D721Med (cell line): ENCODE results near the gene IKZF3.

Source experiments
- DNase-seq: peaks from one replicate; pipeline ENCODE4 v3.0.0; 2011; ENCODE audit warnings: low spot score; ENCODE audit not compliant: insufficient read length
- FAIRE-seq: peaks from 2 replicates; lab custom pipeline; 2011; peaks lifted over from hg19 to GRCh38; lab: Jason Lieb, UNC
- TF ChIP-seq, protein P1 (sequence below): IDR thresholded peaks from 2 replicates; pipeline ENCODE4 v1.5.1; 2012; ENCODE audit warnings: mild to moderate bottlenecking, control low read depth; ENCODE audit not compliant: insufficient read depth; ENCODE audit errors: missing control alignments

The IKZF3 gene

GRCh38 chr17:39754958-39755553 lies 109.1 kb downstream of the IKZF3 start:
- FAIRE-seq (no peak), DNase-seq (no peak)
- TF ChIP-seq, protein P1, sequence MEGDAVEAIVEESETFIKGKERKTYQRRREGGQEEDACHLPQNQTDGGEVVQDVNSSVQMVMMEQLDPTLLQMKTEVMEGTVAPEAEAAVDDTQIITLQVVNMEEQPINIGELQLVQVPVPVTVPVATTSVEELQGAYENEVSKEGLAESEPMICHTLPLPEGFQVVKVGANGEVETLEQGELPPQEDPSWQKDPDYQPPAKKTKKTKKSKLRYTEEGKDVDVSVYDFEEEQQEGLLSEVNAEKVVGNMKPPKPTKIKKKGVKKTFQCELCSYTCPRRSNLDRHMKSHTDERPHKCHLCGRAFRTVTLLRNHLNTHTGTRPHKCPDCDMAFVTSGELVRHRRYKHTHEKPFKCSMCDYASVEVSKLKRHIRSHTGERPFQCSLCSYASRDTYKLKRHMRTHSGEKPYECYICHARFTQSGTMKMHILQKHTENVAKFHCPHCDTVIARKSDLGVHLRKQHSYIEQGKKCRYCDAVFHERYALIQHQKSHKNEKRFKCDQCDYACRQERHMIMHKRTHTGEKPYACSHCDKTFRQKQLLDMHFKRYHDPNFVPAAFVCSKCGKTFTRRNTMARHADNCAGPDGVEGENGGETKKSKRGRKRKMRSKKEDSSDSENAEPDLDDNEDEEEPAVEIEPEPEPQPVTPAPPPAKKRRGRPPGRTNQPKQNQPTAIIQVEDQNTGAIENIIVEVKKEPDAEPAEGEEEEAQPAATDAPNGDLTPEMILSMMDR: no peak

- TF ChIP-seq, protein P1: peak; percentile 93
- DNase-seq: peak; percentile 94
- no peak for FAIRE-seq
Observed at GRCh38 chr17:39754161-39754957, 109.8 kb downstream of the IKZF3 start.

DNA sequence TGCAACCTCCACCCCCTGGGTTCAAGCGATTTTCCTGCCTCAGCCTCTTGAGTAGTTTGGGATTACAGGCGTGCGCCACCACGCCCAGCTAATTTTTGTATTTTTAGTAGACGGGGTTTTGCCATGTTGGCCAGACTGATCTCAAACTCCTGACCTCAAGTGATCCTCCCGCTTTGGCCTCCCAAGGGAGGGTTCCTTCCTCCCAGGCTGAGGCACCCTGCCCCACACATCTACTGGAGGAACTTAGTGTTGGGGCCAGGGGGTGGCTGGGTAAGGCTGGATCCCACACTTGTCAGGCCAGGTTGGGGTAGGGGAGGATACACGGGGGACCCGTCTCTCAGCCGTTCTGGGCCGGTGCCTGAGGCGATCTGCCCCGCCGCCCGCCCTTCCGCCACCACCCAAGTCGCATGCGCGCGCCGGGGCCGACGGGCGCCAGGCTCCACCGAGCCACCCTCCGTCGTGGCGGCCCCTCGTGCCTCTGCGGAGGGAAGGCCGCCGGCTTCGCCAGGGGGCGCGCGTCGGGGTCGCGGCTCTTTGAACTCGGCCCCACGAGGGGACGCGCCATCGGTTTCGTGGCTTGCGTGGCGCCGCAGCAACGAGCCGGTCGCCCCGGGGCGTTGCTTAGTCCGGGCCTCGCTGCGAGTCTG lies 110.5 kb downstream of the IKZF3 start:
- TF ChIP-seq, protein P1: peak; percentile 41
- DNase-seq (peak; percentile 61), FAIRE-seq (no peak)

- DNase-seq (no peak), FAIRE-seq (no peak)
- TF ChIP-seq, protein P1: no peak
Observed at GRCh38 chr17:39752241-39752881, 111.8 kb downstream of the IKZF3 start.

- no peak for DNase-seq
- TF ChIP-seq, protein P1: no peak
- no peak for FAIRE-seq
Observed at GRCh38 chr17:39751637-39752036, 112.5 kb downstream of the IKZF3 start.

- DNase-seq: no peak
- FAIRE-seq: no peak
- TF ChIP-seq, protein P1: no peak
Observed at GRCh38 chr17:39751016-39751543, 113.0 kb downstream of the IKZF3 start.
